ENCODE results near the gene TNS2. TPM values are rescaled to one million over a fixed set of nuclear protein-coding genes. Genes with fewer than 3 reads are reported as not detected.

Gene TNS2
- total and polyA plus RNA-seq, 9 of the 15 experiments (the other 6 are each of a cell fraction or from before 2014, with no cell fraction given): 0.28 to 3.1 (median 1.2) TPM; not detected in 1

DNA sequence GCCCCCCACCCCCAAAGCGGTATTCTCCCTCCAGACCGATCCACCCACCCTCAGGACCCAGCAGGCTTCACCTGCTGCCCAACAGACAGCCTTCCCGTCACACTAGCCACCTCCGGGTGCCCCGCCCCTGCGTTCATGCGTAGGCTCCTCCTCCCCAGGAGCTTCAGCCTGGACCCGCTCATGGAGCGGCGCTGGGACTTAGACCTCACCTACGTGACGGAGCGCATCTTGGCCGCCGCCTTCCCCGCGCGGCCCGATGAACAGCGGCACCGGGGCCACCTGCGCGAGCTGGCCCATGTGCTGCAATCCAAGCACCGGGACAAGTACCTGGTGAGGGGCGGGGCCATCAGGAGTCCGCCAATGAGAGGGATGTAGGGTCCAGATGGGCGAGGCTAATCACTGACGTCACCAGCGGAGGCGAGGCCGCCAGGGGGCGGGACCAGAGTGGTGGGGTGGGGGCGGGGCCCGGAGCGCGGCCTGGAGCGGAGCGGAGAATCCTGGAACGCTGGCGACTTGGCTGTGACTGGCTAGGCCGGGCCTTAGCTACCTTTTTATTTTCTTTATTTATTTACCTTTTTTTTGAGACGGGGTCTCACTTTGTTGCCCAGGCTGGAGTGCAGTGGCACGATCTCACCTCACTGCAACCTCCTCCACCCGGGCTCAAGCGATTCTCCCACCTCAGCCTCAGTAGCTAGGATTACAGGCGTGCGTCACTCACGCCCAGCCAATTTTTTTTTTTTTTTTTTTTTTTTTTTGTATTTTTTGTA lies 4.4 kb downstream of the TNS2 start (continued):
- no peak for TF ChIP-seq ZNF197 (CRISPR knock-in tag; IDR thresholded peaks at IDR 0.05; ENCODE audit: low read depth)
- no peak for TF ChIP-seq SMAD2 (IDR thresholded peaks at IDR 0.05; ENCODE audit: low read depth, low read length)
- TF ChIP-seq, protein P1, sequence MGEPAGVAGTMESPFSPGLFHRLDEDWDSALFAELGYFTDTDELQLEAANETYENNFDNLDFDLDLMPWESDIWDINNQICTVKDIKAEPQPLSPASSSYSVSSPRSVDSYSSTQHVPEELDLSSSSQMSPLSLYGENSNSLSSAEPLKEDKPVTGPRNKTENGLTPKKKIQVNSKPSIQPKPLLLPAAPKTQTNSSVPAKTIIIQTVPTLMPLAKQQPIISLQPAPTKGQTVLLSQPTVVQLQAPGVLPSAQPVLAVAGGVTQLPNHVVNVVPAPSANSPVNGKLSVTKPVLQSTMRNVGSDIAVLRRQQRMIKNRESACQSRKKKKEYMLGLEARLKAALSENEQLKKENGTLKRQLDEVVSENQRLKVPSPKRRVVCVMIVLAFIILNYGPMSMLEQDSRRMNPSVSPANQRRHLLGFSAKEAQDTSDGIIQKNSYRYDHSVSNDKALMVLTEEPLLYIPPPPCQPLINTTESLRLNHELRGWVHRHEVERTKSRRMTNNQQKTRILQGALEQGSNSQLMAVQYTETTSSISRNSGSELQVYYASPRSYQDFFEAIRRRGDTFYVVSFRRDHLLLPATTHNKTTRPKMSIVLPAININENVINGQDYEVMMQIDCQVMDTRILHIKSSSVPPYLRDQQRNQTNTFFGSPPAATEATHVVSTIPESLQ (CRISPR knock-in tag; IDR thresholded peaks at IDR 0.05): no peak
- TF ChIP-seq NELFE (IDR thresholded peaks at IDR 0.05; ENCODE audit: insufficient read depth, insufficient read length): no peak
- TF ChIP-seq HDAC3 (IDR thresholded peaks at IDR 0.05; ENCODE audit: borderline replicate concordance, partially characterized antibody): no peak
- no peak for TF ChIP-seq ZNF282 (CRISPR knock-in tag; IDR thresholded peaks at IDR 0.05)
- TF ChIP-seq, protein P2, sequence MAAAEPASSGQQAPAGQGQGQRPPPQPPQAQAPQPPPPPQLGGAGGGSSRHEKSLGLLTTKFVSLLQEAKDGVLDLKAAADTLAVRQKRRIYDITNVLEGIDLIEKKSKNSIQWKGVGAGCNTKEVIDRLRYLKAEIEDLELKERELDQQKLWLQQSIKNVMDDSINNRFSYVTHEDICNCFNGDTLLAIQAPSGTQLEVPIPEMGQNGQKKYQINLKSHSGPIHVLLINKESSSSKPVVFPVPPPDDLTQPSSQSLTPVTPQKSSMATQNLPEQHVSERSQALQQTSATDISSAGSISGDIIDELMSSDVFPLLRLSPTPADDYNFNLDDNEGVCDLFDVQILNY (CRISPR knock-in tag; IDR thresholded peaks at IDR 0.05): no peak
- no peak for TF ChIP-seq ZZZ3 (IDR thresholded peaks at IDR 0.05)
- no peak for TF ChIP-seq MCM3 (IDR thresholded peaks at IDR 0.05)
- TF ChIP-seq, protein P3, sequence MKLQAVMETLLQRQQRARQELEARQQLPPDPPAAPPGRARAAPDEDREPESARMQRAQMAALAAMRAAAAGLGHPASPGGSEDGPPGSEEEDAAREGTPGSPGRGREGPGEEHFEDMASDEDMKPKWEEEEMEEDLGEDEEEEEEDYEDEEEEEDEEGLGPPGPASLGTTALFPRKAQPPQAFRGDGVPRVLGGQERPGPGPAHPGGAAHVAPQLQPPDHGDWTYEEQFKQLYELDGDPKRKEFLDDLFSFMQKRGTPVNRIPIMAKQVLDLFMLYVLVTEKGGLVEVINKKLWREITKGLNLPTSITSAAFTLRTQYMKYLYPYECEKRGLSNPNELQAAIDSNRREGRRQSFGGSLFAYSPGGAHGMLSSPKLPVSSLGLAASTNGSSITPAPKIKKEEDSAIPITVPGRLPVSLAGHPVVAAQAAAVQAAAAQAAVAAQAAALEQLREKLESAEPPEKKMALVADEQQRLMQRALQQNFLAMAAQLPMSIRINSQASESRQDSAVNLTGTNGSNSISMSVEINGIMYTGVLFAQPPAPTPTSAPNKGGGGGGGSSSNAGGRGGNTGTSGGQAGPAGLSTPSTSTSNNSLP (IDR thresholded peaks at IDR 0.05; ENCODE audit: borderline replicate concordance, low read depth, low read length): no peak
- TF ChIP-seq, protein P4, sequence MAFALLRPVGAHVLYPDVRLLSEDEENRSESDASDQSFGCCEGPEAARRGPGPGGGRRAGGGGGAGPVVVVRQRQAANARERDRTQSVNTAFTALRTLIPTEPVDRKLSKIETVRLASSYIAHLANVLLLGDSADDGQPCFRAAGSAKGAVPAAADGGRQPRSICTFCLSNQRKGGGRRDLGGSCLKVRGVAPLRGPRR (CRISPR knock-in tag; IDR thresholded peaks at IDR 0.05): no peak
- TF ChIP-seq ZNF143 (CRISPR knock-in tag; IDR thresholded peaks at IDR 0.05): no peak
- 0 out of 2 replicates have a peak, but pooled peaks have one; percentile 35 for TF ChIP-seq POLR2AphosphoS5 (IDR thresholded peaks at IDR 0.05; ENCODE audit: control insufficient read depth, insufficient read depth, low read depth, low read length)
- TF ChIP-seq, protein P5, sequence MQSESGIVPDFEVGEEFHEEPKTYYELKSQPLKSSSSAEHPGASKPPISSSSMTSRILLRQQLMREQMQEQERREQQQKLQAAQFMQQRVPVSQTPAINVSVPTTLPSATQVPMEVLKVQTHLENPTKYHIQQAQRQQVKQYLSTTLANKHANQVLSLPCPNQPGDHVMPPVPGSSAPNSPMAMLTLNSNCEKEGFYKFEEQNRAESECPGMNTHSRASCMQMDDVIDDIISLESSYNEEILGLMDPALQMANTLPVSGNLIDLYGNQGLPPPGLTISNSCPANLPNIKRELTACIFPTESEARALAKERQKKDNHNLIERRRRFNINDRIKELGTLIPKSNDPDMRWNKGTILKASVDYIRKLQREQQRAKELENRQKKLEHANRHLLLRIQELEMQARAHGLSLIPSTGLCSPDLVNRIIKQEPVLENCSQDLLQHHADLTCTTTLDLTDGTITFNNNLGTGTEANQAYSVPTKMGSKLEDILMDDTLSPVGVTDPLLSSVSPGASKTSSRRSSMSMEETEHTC (IDR thresholded peaks at IDR 0.05): no peak
- TF ChIP-seq, protein P6, sequence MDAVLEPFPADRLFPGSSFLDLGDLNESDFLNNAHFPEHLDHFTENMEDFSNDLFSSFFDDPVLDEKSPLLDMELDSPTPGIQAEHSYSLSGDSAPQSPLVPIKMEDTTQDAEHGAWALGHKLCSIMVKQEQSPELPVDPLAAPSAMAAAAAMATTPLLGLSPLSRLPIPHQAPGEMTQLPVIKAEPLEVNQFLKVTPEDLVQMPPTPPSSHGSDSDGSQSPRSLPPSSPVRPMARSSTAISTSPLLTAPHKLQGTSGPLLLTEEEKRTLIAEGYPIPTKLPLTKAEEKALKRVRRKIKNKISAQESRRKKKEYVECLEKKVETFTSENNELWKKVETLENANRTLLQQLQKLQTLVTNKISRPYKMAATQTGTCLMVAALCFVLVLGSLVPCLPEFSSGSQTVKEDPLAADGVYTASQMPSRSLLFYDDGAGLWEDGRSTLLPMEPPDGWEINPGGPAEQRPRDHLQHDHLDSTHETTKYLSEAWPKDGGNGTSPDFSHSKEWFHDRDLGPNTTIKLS (IDR thresholded peaks at IDR 0.05; ENCODE audit: borderline replicate concordance, low read depth): no peak
- TF ChIP-seq ZNF584 (CRISPR knock-in tag; IDR thresholded peaks at IDR 0.05; ENCODE audit: low read depth): no peak
- no peak for TF ChIP-seq STAT5A (IDR thresholded peaks at IDR 0.05; ENCODE audit: borderline replicate concordance, low read length)
- TF ChIP-seq FOXA3 (CRISPR knock-in tag; conservative IDR thresholded peaks at IDR 0.05 in 1 of 2, IDR thresholded peaks at IDR 0.05 in 1 of 2): no peak
